Measurements from ENCODE around the gene FBXO42. TPM values are rescaled to one million over a fixed set of nuclear protein-coding genes. Genes with fewer than 3 reads are reported as not detected.
A peak's percentile ranks its signal among the peaks of the same experiment; 100 is the strongest.
"Not testable (repeated sequence)": the region's sequence is repeated elsewhere in the genome, so short reads cannot be mapped to it uniquely, and the experiment has no call there.

FBXO42 gene
- total and polyA plus RNA-seq, 4 donors, result 5.9 to 9.4 (median 6.5) TPM

GRCh38 chr1:16366722-16367257 lies 14.5 kb upstream of the FBXO42 start, which contains the start of gene SZRD1 (continued):
- TF ChIP-seq FOXA2 (IDR thresholded peaks at IDR 0.05) (peak; percentile 97), HNF4A (conservative IDR thresholded peaks at IDR 0.05) (peak; percentile 51 to 68), RXRA (IDR thresholded peaks at IDR 0.05) (peak; percentile 58 to 66), HNF4G (IDR thresholded peaks at IDR 0.05) (no peak), JUND (IDR thresholded peaks at IDR 0.05) (peak; percentile 42 to 59)

DNA sequence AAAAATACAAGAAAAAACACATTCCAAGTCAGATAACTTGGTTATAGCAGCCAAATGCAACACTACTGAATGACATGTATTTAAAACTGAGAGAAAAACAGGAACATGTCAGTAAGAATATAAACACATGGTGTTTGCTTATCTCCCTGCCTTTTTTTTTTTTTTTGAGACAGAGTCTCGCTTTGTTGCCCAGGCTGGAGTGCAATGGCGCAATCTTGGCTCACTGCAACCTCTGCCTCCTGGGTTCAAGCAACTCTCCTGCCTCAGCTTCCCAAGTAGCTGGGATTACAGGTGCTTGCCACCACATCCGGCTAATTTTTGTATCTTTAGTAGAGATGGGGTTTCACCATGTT lies 12.8 kb upstream of the FBXO42 start:
- not testable (repeated sequence) for DNase-seq (ENCODE audit: low spot score); H3K36me3 ChIP-seq (ENCODE audit: control insufficient read depth in 4 of 4, insufficient read depth in 3 of 4, low read depth in 1 of 4, low read length in 3 of 4); H3K27me3 ChIP-seq (ENCODE audit: control insufficient read depth in 4 of 4, insufficient read depth in 4 of 4, low read length in 3 of 4); H3K9me3 ChIP-seq (ENCODE audit: control insufficient read depth in 4 of 4, low read length in 3 of 4); H3K9ac ChIP-seq (ENCODE audit: low read depth in 1 of 2, low read length in 2 of 2); H3K27ac ChIP-seq (ENCODE audit: low read depth in 1 of 2, low read length in 2 of 2); H3K4me3 ChIP-seq (ENCODE audit: low read depth in 1 of 3, low read length in 3 of 3)
- H3K4me1 ChIP-seq (ENCODE audit: control insufficient read depth in 4 of 4, insufficient read depth in 4 of 4, low read length in 3 of 4), result peaks cover 5 to 19% (median 12%) of the 10 kb centered on the region in 4 donors
- WGBS, result 56% methylated on average over 3 of the region's 3 CpGs

DNA sequence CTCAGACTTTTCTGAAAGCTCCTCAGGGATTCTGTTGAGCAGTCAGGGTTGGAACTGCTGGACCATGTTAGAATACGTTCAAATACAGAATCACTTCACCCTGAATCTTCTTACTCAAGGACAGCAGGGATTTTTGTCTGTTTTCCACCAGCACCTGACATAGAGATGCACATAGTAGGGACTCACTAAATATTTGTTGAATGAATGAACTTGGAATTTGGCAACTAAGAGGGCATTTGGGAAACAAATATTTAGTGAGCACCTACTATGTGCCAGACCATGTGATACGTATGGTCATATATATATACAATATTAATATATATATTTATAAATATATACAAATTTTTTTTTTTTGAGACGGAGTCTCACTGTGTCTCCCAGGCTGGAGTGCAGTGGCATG lies 4.6 kb upstream of the FBXO42 start:
- Histone ChIP-seq H3K36me3 (ENCODE audit: control insufficient read depth in 4 of 4, insufficient read depth in 3 of 4, low read depth in 1 of 4, low read length in 3 of 4) (no peaks in the 10 kb centered on the region), H3K9ac (ENCODE audit: low read depth in 1 of 2, low read length in 2 of 2) (no peak overlapping the region), H3K4me1 (ENCODE audit: control insufficient read depth in 4 of 4, insufficient read depth in 4 of 4, low read length in 3 of 4) (peaks cover 0 to 5% (median 2%) of the 10 kb centered on the region in 4 donors), H3K27me3 (ENCODE audit: control insufficient read depth in 4 of 4, insufficient read depth in 4 of 4, low read length in 3 of 4) (no peaks in the 10 kb centered on the region), H3K4me3 (ENCODE audit: low read depth in 1 of 3, low read length in 3 of 3) (no peak overlapping the region), H3K27ac (ENCODE audit: low read depth in 1 of 2, low read length in 2 of 2) (no peak overlapping the region), H3K9me3 (ENCODE audit: control insufficient read depth in 4 of 4, low read length in 3 of 4) (no peaks in the 10 kb centered on the region)
- WGBS, result 89% methylated on average over 3 of the region's 3 CpGs
- TF ChIP-seq TAF1 (conservative IDR thresholded peaks at IDR 0.05) (no peak), ATF3 (IDR thresholded peaks at IDR 0.05) (no peak), HNF4A (conservative IDR thresholded peaks at IDR 0.05) (no peak)
- DNase-seq (ENCODE audit: low spot score), result no peak

GRCh38 chr1:16354619-16355018 lies 2.3 kb upstream of the FBXO42 start:
- Histone ChIP-seq H3K36me3 (ENCODE audit: control insufficient read depth in 4 of 4, insufficient read depth in 3 of 4, low read depth in 1 of 4, low read length in 3 of 4) (no peaks in the 10 kb centered on the region), H3K4me1 (ENCODE audit: control insufficient read depth in 4 of 4, insufficient read depth in 4 of 4, low read length in 3 of 4) (peaks cover 4 to 24% (median 16%) of the 10 kb centered on the region in 4 donors), H3K4me3 (ENCODE audit: low read depth in 1 of 3, low read length in 3 of 3) (no peak overlapping the region), H3K9me3 (ENCODE audit: control insufficient read depth in 4 of 4, low read length in 3 of 4) (no peaks in the 10 kb centered on the region), H3K9ac (ENCODE audit: low read depth in 1 of 2, low read length in 2 of 2) (no peak overlapping the region), H3K27ac (ENCODE audit: low read depth in 1 of 2, low read length in 2 of 2) (no peak overlapping the region), H3K27me3 (ENCODE audit: control insufficient read depth in 4 of 4, insufficient read depth in 4 of 4, low read length in 3 of 4) (no peaks in the 10 kb centered on the region)
- TF ChIP-seq, protein P1, sequence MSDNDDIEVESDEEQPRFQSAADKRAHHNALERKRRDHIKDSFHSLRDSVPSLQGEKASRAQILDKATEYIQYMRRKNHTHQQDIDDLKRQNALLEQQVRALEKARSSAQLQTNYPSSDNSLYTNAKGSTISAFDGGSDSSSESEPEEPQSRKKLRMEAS (IDR thresholded peaks at IDR 0.05), result no peak
- TF ChIP-seq, protein P2, sequence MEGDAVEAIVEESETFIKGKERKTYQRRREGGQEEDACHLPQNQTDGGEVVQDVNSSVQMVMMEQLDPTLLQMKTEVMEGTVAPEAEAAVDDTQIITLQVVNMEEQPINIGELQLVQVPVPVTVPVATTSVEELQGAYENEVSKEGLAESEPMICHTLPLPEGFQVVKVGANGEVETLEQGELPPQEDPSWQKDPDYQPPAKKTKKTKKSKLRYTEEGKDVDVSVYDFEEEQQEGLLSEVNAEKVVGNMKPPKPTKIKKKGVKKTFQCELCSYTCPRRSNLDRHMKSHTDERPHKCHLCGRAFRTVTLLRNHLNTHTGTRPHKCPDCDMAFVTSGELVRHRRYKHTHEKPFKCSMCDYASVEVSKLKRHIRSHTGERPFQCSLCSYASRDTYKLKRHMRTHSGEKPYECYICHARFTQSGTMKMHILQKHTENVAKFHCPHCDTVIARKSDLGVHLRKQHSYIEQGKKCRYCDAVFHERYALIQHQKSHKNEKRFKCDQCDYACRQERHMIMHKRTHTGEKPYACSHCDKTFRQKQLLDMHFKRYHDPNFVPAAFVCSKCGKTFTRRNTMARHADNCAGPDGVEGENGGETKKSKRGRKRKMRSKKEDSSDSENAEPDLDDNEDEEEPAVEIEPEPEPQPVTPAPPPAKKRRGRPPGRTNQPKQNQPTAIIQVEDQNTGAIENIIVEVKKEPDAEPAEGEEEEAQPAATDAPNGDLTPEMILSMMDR (IDR thresholded peaks at IDR 0.05; ENCODE audit: low read depth, low read length, missing input control), result no peak
- TF ChIP-seq ZBTB33 (IDR thresholded peaks at IDR 0.05), result no peak
- no peak for TF ChIP-seq FOXA1 (IDR thresholded peaks at IDR 0.05)
- TF ChIP-seq HNF4A (conservative IDR thresholded peaks at IDR 0.05), result no peak
- TF ChIP-seq REST (IDR thresholded peaks at IDR 0.05), result no peak
- TF ChIP-seq TAF1 (conservative IDR thresholded peaks at IDR 0.05), result no peak
- TF ChIP-seq SP1 (IDR thresholded peaks at IDR 0.05), result no peak
- TF ChIP-seq NR2F2 (IDR thresholded peaks at IDR 0.05), result no peak
- no peak for TF ChIP-seq EGR1 (IDR thresholded peaks at IDR 0.05; ENCODE audit: low read depth in 2 of 2)
- TF ChIP-seq RXRA (IDR thresholded peaks at IDR 0.05), result no peak
- TF ChIP-seq YY1 (IDR thresholded peaks at IDR 0.05), result no peak
- no peak for TF ChIP-seq RAD21 (IDR thresholded peaks at IDR 0.05)
- no peak for TF ChIP-seq JUND (IDR thresholded peaks at IDR 0.05)
- no peak for TF ChIP-seq GABPA (IDR thresholded peaks at IDR 0.05 in 1 of 2, conservative IDR thresholded peaks at IDR 0.05 in 1 of 2)
- TF ChIP-seq ATF3 (IDR thresholded peaks at IDR 0.05), result no peak
- TF ChIP-seq HNF4G (IDR thresholded peaks at IDR 0.05), result no peak
- no peak for TF ChIP-seq FOXA2 (IDR thresholded peaks at IDR 0.05)
- no peak for DNase-seq (ENCODE audit: low spot score)
- WGBS, result 92% methylated on average over 2 of the region's 2 CpGs
